GM19240 (cell line): Measurements from ENCODE around the gene ABCA4.

ENCODE experiments used
- DNase-seq: peaks from one replicate; pipeline ENCODE4 v3.0.0; 2011; ENCODE audit warnings: low spot score; ENCODE audit not compliant: insufficient read length

Gene ABCA4

GRCh38 chr1:93979718-93980319, 141.1 kb downstream of the ABCA4 start:
- no peak for DNase-seq

DNA sequence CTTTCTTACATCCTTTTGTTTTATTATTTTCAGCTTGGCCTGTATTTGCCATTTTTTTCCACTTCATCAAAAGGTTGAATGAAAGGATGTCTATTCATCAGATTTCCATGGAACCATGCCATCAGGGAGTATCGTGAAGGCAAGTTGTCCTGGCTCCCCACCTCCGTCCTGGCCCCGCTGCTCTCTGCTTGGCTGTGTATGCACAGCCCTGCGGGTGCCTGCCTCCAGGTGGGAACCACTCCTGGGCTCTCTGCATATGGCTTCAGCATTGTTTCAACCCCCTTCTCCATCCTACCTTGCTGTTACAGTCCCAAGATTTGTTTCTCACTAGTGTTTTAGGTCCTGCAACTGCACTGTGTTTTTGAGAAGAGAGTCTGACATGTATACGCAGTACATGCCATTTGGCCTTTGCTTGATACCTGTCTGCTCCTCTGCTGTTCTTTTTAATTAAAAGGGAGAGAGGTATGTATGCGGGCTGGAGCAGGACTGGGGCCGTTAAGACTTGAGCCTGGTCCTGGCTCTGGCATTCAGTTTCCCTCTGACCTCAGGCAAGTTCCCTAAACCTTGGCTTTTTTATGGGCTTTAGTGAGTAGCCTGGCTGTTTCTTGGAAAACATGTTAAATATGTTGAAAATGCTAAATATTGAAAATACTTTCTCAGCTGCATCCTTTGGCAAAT, 141.8 kb downstream of the ABCA4 start:
- DNase-seq: no peak

- DNase-seq: no peak
Measured at GRCh38 chr1:93977598-93977945, 143.4 kb downstream of the ABCA4 start.

- no peak for DNase-seq
Measured at GRCh38 chr1:93976711-93977597, 144.0 kb downstream of the ABCA4 start.

- DNase-seq: no peak
Measured at GRCh38 chr1:93976291-93976690, 144.7 kb downstream of the ABCA4 start.

GRCh38 chr1:93972341-93972740, 148.6 kb downstream of the ABCA4 start:
- no peak for DNase-seq

DNA sequence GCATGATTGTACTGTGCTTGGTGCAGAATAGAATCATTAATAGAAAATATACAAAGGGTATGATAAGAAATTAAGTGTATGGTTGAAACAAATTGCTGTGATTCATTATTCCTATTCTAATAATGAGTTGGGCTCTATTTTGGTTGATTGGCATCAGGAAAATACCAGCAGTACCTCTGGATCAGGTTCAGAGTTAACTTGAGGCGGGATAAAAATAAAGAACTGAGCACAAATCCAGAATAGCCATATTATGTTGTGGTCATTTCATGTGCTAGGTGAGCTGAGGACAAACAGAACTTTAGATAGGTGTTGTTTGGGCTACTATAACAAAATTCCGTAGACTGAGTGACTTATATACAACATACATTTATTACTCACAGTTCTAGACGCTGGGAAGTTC, 151.1 kb downstream of the ABCA4 start:
- DNase-seq: no peak

- no peak for DNase-seq
Measured at GRCh38 chr1:93969371-93969770, 151.6 kb downstream of the ABCA4 start.

DNA sequence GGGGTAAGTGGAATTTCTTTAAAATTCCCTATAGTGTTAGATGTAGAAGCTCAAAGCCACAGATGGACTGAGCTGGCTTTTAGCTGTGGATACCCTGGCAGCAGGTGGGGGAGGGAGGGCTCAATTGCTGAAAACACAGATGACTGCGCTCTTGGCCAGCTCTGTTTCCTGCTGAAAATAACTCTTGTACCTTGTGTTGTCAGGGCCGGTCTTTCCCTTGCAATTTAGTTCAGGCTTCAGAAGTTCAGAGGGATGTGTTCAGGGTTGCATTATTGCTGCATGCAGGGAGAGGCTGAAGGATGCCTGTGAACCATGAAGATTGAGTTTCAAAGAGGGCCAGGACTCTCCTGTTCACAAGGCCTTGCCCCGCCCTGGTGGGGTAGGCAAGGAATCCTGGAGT, 153.6 kb downstream of the ABCA4 start:
- DNase-seq: no peak

GRCh38 chr1:93965888-93966287, 155.1 kb downstream of the ABCA4 start:
- no peak for DNase-seq

- DNase-seq: no peak
Measured at GRCh38 chr1:93965256-93965655, 155.7 kb downstream of the ABCA4 start.

- no peak for DNase-seq
Measured at GRCh38 chr1:93964777-93965200, 156.2 kb downstream of the ABCA4 start.

DNA sequence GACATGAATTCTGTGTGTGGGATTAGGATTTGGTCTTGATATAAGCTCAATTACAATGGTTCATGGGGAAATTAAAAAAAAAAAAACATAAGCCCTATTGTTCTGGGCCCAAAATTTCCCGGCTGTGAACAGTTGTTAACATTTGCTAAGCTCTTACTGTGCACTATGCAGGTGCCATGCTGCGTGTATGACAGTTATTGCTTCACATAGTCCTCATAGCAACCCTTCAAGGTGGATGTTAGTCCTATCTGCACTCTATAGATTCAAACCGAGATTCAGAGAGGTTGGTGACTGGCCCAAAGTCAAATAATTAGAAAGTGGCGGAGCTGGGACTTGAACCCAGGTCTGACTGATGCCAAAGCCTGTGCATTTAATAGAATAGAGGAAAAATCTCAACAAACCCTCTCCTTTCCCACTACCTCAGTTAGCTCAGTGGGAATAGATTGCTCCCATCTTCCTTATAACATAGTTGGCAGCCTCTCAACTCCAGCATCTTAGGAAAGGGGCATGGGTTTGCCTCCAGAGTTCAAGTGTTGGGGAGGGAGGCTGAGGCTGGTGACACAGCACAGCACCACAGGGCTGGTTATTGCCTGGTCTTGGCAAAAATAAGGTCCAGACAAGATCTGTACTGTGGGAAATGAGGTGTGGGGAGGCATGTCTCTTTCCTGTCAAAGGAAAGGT, 156.7 kb downstream of the ABCA4 start:
- DNase-seq: no peak

DNA sequence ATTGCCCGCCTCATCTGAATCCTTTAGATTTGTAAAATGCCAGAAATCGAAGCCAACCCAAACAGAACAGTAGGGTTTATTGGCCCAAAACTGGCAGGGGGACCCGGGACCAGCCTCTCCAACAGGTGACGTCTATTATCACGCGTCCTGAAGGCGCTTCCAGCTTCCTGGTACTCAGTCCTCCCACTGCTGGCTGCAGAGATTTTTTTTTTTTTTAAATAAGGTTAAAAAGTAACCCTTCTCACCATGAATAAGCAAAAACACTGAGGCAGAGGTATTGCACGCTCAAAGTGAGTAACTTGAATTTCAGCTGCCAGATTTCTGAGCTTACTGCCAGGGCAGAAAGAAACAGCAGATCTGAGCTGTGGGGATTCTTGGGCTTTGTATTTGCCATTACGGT, 157.4 kb downstream of the ABCA4 start:
- no peak for DNase-seq

DNA sequence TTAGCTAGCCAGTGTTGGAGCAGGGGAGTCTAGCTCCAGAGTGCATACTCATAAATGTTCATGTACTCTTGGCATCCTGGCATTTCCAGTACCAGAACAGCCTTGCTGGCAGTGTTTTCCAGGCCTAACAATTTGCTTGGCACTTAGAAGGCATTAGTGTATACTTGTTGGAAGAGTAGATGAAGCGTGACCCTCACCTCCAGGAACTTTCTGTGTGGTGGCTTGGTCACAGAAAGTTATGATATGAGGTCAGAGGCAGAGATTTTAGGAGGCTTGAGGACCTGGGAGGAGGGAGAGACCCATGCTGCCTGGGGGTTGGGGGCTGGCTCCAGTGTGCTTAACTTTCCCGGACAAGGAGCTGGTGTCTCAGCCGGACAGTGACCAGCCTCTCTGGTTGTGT, 159.0 kb downstream of the ABCA4 start:
- no peak for DNase-seq

DNA sequence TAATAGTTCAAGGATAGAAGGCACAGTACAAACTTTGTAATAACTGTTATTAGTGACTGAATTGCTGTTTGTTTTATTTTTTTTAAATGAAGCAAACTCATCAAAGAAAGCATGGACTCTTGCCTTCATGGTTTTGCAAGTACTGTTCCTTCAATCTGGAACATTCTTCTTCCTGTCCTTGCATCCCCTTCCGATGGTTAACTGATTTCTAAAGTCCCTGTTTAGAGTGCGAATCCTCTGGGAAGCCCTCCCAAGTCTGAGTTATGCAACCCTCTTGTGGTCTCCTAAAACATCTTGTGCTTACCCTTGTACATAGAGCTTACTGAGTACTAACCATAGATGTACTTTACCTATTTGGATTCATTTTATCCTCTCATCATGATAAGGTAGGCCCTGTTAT, 159.5 kb downstream of the ABCA4 start:
- DNase-seq: no peak

DNA sequence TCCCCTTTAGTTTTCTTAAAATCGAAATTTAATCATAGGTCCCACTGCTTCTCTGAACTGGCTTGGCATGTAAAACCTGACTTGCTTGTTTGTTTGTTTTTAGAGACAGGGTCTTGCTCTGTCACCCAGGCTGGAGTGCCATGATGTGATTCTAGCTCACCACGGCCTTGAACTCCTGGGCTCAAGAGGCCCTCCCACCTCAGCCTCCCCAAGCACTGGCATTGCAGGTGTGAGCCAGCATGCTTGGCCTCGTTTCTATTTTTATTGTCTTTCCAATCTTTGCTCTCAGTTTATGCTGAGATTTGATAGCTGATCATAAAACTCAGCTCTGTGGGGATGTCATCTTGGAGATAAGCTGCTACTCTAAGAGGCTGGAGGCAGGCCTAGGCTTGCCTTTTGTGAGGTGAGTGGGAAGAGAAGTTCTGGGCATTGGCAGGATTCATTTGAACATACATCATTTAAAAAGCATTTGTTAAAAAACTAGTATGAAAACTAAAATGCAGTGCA, 160.3 kb downstream of the ABCA4 start:
- DNase-seq: no peak

GRCh38 chr1:93959413-93959812, 161.5 kb downstream of the ABCA4 start:
- DNase-seq: no peak

DNA sequence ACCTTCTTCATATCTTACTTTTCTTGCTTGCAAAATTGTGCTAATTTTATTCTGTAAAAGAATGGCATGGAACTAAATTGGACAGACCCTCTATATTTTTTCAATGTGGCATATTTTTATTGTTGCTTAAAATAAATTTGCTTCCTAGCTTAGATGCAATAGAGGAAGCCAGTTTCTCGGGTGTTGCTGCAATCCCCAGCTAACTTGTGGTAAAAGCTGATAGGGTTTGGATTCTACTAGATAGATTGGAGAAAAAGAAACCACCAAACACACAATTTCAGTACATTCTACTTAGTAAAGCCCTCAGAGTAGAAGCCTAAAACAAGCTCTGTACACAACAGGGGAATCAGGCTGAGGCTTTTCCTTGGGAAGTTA, 162.2 kb downstream of the ABCA4 start:
- DNase-seq: no peak

- DNase-seq: no peak
Measured at GRCh38 chr1:93958032-93958725, 162.8 kb downstream of the ABCA4 start.

GRCh38 chr1:93955765-93956164, 165.2 kb downstream of the ABCA4 start:
- no peak for DNase-seq
